HG03378 (cell line): ENCODE results near the gene LDB3.

Source experiments
- ATAC-seq: cut with Tn5 transposase; IDR thresholded peaks from one replicate; pipeline ENCODE4 v1.9.1; 2021; ENCODE audit warnings: mild to moderate bottlenecking, moderate library complexity; ENCODE audit not compliant: unreplicated experiment

The LDB3 gene

GRCh38 chr10:86663576-86664339 is 4.6 kb upstream of the LDB3 start:
- no peak for ATAC-seq

GRCh38 chr10:86664341-86665217 is 3.7 kb upstream of the LDB3 start:
- ATAC-seq, result no peak

GRCh38 chr10:86665218-86665607 is 3.1 kb upstream of the LDB3 start:
- ATAC-seq, result no peak

- ATAC-seq, result no peak
Observed at GRCh38 chr10:86665868-86666267, 2.4 kb upstream of the LDB3 start.

GRCh38 chr10:86666538-86666937 is 1.8 kb upstream of the LDB3 start:
- ATAC-seq, result no peak

- no peak for ATAC-seq
Observed at GRCh38 chr10:86667421-86668181, 710 bp upstream of the LDB3 start.

- ATAC-seq, result no peak
Observed at GRCh38 chr10:86670290-86670811, 2.0 kb downstream of the LDB3 start.

- no peak for ATAC-seq
Observed at GRCh38 chr10:86670876-86671275, 2.6 kb downstream of the LDB3 start.

GRCh38 chr10:86671419-86671818 is 3.1 kb downstream of the LDB3 start:
- no peak for ATAC-seq

- no peak for ATAC-seq
Observed at GRCh38 chr10:86671985-86672710, 3.8 kb downstream of the LDB3 start.

GRCh38 chr10:86673216-86673826 is 5.0 kb downstream of the LDB3 start:
- ATAC-seq, result no peak

GRCh38 chr10:86673827-86674581 is 5.7 kb downstream of the LDB3 start:
- ATAC-seq, result no peak

GRCh38 chr10:86674912-86675311 is 6.6 kb downstream of the LDB3 start:
- ATAC-seq, result no peak

GRCh38 chr10:86677374-86677773 is 9.1 kb downstream of the LDB3 start:
- ATAC-seq, result no peak

- peak; percentile 52 for ATAC-seq
Observed at GRCh38 chr10:86678999-86679792, 10.9 kb downstream of the LDB3 start.

- no peak for ATAC-seq
Observed at GRCh38 chr10:86681047-86681446, 12.7 kb downstream of the LDB3 start.

- ATAC-seq, result no peak
Observed at GRCh38 chr10:86681722-86682386, 13.5 kb downstream of the LDB3 start.

GRCh38 chr10:86682675-86683074 is 14.4 kb downstream of the LDB3 start:
- ATAC-seq, result no peak
